CD14-positive monocyte (primary cell): ENCODE results near the gene EFCAB8. TPM values are rescaled to one million over a fixed set of nuclear protein-coding genes. Genes with fewer than 3 reads are reported as not detected.

Source experiments
- DNase-seq, 3 donors: peaks; one replicate each; pipeline ENCODE4 v3.0.0-alpha.2; 2011 to 2022
- H2AFZ ChIP-seq: 2 replicates; pipeline ENCODE4 v1.6.0; 2012; ENCODE audit warnings: mild to moderate bottlenecking, low read depth, low read length, inconsistent platforms; ENCODE audit not compliant: insufficient read depth, poor library complexity, severe bottlenecking
- H3K27ac ChIP-seq, 2 donors: 1 replicate in 1 of 2; 2 replicates in 1 of 2; pipeline ENCODE4 v1.5.1; 2012 to 2013; ENCODE audit warnings: low read length in 2 of 2, control low read depth in 1 of 2, inconsistent platforms in 1 of 2, low read depth in 1 of 2, mild to moderate bottlenecking in 1 of 2
- H3K27me3 ChIP-seq, 2 donors: one replicate each; pipeline versions ENCODE4 v1.6.0 to v1.6.1; 2011 to 2013; ENCODE audit warnings: low read length in 2 of 2; ENCODE audit not compliant: control insufficient read depth in 2 of 2, insufficient read depth in 2 of 2
- H3K36me3 ChIP-seq, 2 donors: replicated peaks in 1 of 2; 1 replicate in 1 of 2; 2 replicates in 1 of 2; pipeline versions ENCODE4 v1.5.1 to v1.6.1; 2012 to 2013; ENCODE audit warnings: low read length in 2 of 2, control low read depth in 1 of 2, inconsistent platforms in 1 of 2, mild to moderate bottlenecking in 1 of 2; ENCODE audit not compliant: insufficient read depth in 2 of 2, control insufficient read depth in 1 of 2
- H3K4me1 ChIP-seq, 2 donors: 1 replicate in 1 of 2; 2 replicates in 1 of 2; pipeline versions ENCODE4 v1.5.1 to v1.6.1; 2012 to 2013; ENCODE audit warnings: low read length in 2 of 2, control low read depth in 1 of 2, inconsistent platforms in 1 of 2, mild to moderate bottlenecking in 1 of 2, moderate library complexity in 1 of 2; ENCODE audit not compliant: insufficient read depth in 2 of 2, control insufficient read depth in 1 of 2
- H3K4me2 ChIP-seq: replicated peaks from 2 replicates; pipeline ENCODE3; 2012; ENCODE audit warnings: low read length, moderate library complexity, mild to moderate bottlenecking; ENCODE audit not compliant: poor library complexity, severe bottlenecking; ENCODE audit errors: extremely low read depth
- H3K4me3 ChIP-seq, 3 experiments: fragments of 200-600 bp in 1 of 3; sonication (generic) in 1 of 3; replicated peaks in 1 of 3; 1 replicate in 2 of 3; 2 replicates in 1 of 3; pipeline ENCODE4 v1.5.1; 2011 to 2013; ENCODE audit warnings: low read length in 3 of 3, mild to moderate bottlenecking in 3 of 3, control low read depth in 2 of 3, low read depth in 2 of 3, inconsistent platforms in 1 of 3, moderate library complexity in 1 of 3
- H3K79me2 ChIP-seq: 2 replicates; pipeline ENCODE4 v1.6.0; 2012; ENCODE audit warnings: mild to moderate bottlenecking, control low read depth, inconsistent platforms, low read length, moderate library complexity; ENCODE audit not compliant: insufficient read depth
- H3K9ac ChIP-seq: 2 replicates; pipeline ENCODE4 v1.6.0; 2017; ENCODE audit warnings: low read length, mild to moderate bottlenecking; ENCODE audit not compliant: insufficient read depth, poor library complexity, severe bottlenecking
- H3K9me3 ChIP-seq, 2 donors: replicated peaks in 1 of 2; 1 replicate in 1 of 2; 2 replicates in 1 of 2; pipeline versions ENCODE4 v1.5.1 to v1.6.1; 2012 to 2013; ENCODE audit warnings: low read length in 2 of 2, control low read depth in 1 of 2; ENCODE audit not compliant: control insufficient read depth in 1 of 2, insufficient read depth in 1 of 2
- H4K20me1 ChIP-seq: 2 replicates; pipeline ENCODE4 v1.6.0; 2012; ENCODE audit warnings: mild to moderate bottlenecking, low read length, control low read depth, moderate library complexity; ENCODE audit not compliant: insufficient read depth
- H3K27ac Mint-ChIP-seq, 7 donors: one replicate each; pipeline ENCODE4 v1.8.0; 2020; ENCODE audit warnings: mild to moderate bottlenecking in 7 of 7, mixed read lengths in 7 of 7, moderate library complexity in 6 of 7, inconsistent platforms in 2 of 7
- H3K27me3 Mint-ChIP-seq, 3 donors: one replicate each; pipeline ENCODE4 v1.8.0; 2021 to 2022; ENCODE audit warnings: low read depth in 3 of 3, mild to moderate bottlenecking in 3 of 3, mixed read lengths in 3 of 3, moderate library complexity in 3 of 3, inconsistent platforms in 1 of 3
- H3K36me3 Mint-ChIP-seq, 2 donors: one replicate each; pipeline ENCODE4 v1.8.0; 2020; ENCODE audit warnings: mixed read lengths in 2 of 2, inconsistent platforms in 1 of 2, mild to moderate bottlenecking in 1 of 2
- H3K4me1 Mint-ChIP-seq: one replicate; pipeline ENCODE4 v1.8.0; 2020; ENCODE audit warnings: mild to moderate bottlenecking, mixed read lengths
- H3K4me3 Mint-ChIP-seq, 2 donors: one replicate each; pipeline ENCODE4 v1.8.0; 2020; ENCODE audit warnings: mild to moderate bottlenecking in 2 of 2, mixed read lengths in 2 of 2, moderate library complexity in 1 of 2
- H3K9me3 Mint-ChIP-seq, 7 donors: one replicate each; pipeline ENCODE4 v1.8.0; 2020 to 2022; ENCODE audit warnings: mixed read lengths in 7 of 7, mild to moderate bottlenecking in 6 of 7, moderate library complexity in 6 of 7, inconsistent platforms in 2 of 7
- CTCF ChIP-seq: fragments of 200-600 bp; IDR thresholded peaks from one replicate; pipeline ENCODE4 v1.8.0; 2022; ENCODE audit warnings: antibody characterized with exemption, mild to moderate bottlenecking
- WGBS: methylation state at CpG from one replicate; pipeline ENCODE4 v1.1.5; 2013; ENCODE audit warnings: missing lambda C conversion rate; ENCODE audit not compliant: insufficient coverage; 5-methylcytosine and 5-hydroxymethylcytosine counted together
- intact Hi-C, 2 donors: fragments of 100-400 bp; cut with micrococcal nuclease; formaldehyde crosslinking; loops; one replicate each; pipeline versions ENCODE4 v1.15.0 to v1.15.1; 2023
- polyA plus RNA-seq, 3 donors: library from polyadenylated mRNA; depleted of rRNA in 1 of 3; unstranded in 2 of 3; stranded (reverse) in 1 of 3; fragments of 300-500 nt in 2 of 3; fragments of >200 nt in 1 of 3; fragmentation: Illumina TruSeq in 2 of 3; gene quantifications; 1 replicate in 2 of 3; 2 replicates in 1 of 3; pipeline ENCODE4 v1.2.3, GENCODE V29; 2012 to 2021

Gene EFCAB8
- polyA plus RNA-seq, 3 donors = 0.45 TPM; not detected in 2

GRCh38 chr20:32883081-32883480, 24.4 kb downstream of the EFCAB8 start:
- DNase-seq = no peak
- WGBS = 73% methylated on average over 4 of the region's 5 CpGs
- Histone ChIP-seq H3K79me2 (no peaks in the 10 kb centered on the region), H3K36me3 (no peaks in the 10 kb centered on the region), H3K9me3 (no peaks in the 10 kb centered on the region), H2AFZ (no peak overlapping the region), H3K4me1 (no peaks in the 10 kb centered on the region), H3K9ac (no peak overlapping the region), H4K20me1 (no peaks in the 10 kb centered on the region), H3K4me2 (no peak overlapping the region), H3K27me3 (no peaks in the 10 kb centered on the region), H3K27ac (no peak overlapping the region), H3K4me3 (no peak overlapping the region)
- no peak for TF ChIP-seq CTCF
- Mint-ChIP-seq H3K9me3 (no peaks in the 10 kb centered on the region), H3K4me1 (no peaks in the 10 kb centered on the region), H3K4me3 (no peak overlapping the region), H3K36me3 (peaks cover 0 to 2% of the 10 kb centered on the region in 2 donors), H3K27me3 (peaks cover 0 to 6% (median 0%) of the 10 kb centered on the region in 3 donors), H3K27ac (no peak overlapping the region)
- intact Hi-C loops = no loop called here

GRCh38 chr20:32885185-32885584, 26.5 kb downstream of the EFCAB8 start:
- Histone ChIP-seq H3K9ac (no peak overlapping the region), H3K4me3 (no peak overlapping the region), H4K20me1 (no peaks in the 10 kb centered on the region), H3K27ac (no peak overlapping the region), H3K9me3 (no peaks in the 10 kb centered on the region), H3K36me3 (no peaks in the 10 kb centered on the region), H3K4me2 (no peak overlapping the region), H3K4me1 (no peaks in the 10 kb centered on the region), H2AFZ (no peak overlapping the region), H3K79me2 (no peaks in the 10 kb centered on the region), H3K27me3 (no peaks in the 10 kb centered on the region)
- H3K27me3 Mint-ChIP-seq = peaks cover 0 to 6% (median 2%) of the 10 kb centered on the region in 3 donors
- no peaks in the 10 kb centered on the region for H3K36me3 Mint-ChIP-seq
- no peak overlapping the region for H3K27ac Mint-ChIP-seq
- no peaks in the 10 kb centered on the region for H3K4me1 Mint-ChIP-seq
- no peak for DNase-seq
- no peaks in the 10 kb centered on the region for H3K9me3 Mint-ChIP-seq
- WGBS = 96% methylated on average over 8 of the region's 20 CpGs
- TF ChIP-seq CTCF = no peak
- intact Hi-C loops = no loop called here
- H3K4me3 Mint-ChIP-seq = no peak overlapping the region
